ENCODE measurements around the gene ABLIM2. TPM values are rescaled to one million over a fixed set of nuclear protein-coding genes. Genes with fewer than 3 reads are reported as not detected.

ABLIM2 gene
- total and polyA plus RNA-seq, 2 of the 4 experiments (the other 2 are of a cell fraction): under 0.01 to 0.10 TPM

DNA sequence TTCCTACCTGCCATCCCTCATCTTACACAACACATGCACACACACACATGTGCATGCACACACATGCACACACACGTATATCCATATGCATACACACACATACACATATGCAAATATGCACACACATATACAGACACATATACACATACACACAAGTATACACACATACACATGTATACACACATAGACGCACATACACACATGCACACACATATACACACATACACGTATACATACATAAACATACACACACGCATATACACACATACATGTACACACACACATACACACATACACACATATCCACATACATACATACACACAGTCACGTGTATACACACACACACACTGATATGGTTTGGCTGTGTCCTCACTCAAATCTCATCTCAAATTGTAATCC lies 182.0 kb downstream of the ABLIM2 start:
- Histone ChIP-seq H3K9ac (ENCODE audit: low read depth, low read length) (no peak overlapping the region), H3K23ac (ENCODE audit: low read depth, low read length) (no peak overlapping the region)

More for the DNA sequence above, 182.0 kb downstream of the ABLIM2 start:
- dilution Hi-C loops (cut with HindIII; ENCODE audit: low sequenced_read_pairs, unreplicated experiment) (no loop called here), intact Hi-C loops (cut with micrococcal nuclease) (no loop called here), in situ Hi-C loops (cut with MboI; ENCODE audit: low sequenced_read_pairs) (no loop called here)
- CTCF ChIA-PET: no interaction called here
- Histone ChIP-seq H3K18ac (ENCODE audit: low read depth, low read length) (no peak overlapping the region), H3K14ac (replicated peaks; ENCODE audit: low read depth, low read length) (no peak overlapping the region), H3K4ac (ENCODE audit: low read depth, low read length) (no peak overlapping the region), H2AK9ac (replicated peaks; ENCODE audit: low read depth, low read length, poor library complexity) (no peak overlapping the region), H3K4me2 (ENCODE audit: low read depth, low read length) (no peak overlapping the region), H2AFZ (replicated peaks; ENCODE audit: low read length, poor library complexity) (no peak overlapping the region), H2BK20ac (ENCODE audit: low read depth, low read length) (no peak overlapping the region), H3K9me1 (ENCODE audit: insufficient read depth, low read length) (peaks cover 11% of the 10 kb centered on the region), H3K36me3 (ENCODE audit: control insufficient read depth, insufficient read depth, low read length) (no peaks in the 10 kb centered on the region), H3K56ac (ENCODE audit: extremely low read depth, insufficient read depth, low read length) (no peak overlapping the region), H4K91ac (ENCODE audit: insufficient read depth, low read depth, low read length) (no peak overlapping the region), H3K4me1 (ENCODE audit: control insufficient read depth, insufficient read depth, low read length) (peaks cover 32% of the 10 kb centered on the region), H2BK15ac (ENCODE audit: low read depth, low read length) (no peak overlapping the region), H4K8ac (ENCODE audit: low read depth in 2 of 2, low read length in 2 of 2) (no peak overlapping the region), H2AK5ac (ENCODE audit: low read depth, low read length) (no peak overlapping the region), H2BK120ac (ENCODE audit: low read depth, low read length) (no peak overlapping the region), H4K5ac (ENCODE audit: low read depth, low read length) (no peak overlapping the region), H3K79me1 (ENCODE audit: low read depth in 1 of 2, low read length in 2 of 2) (peaks cover 0 to 4% of the 10 kb centered on the region in 2 experiments; a peak in 1 of 4 replicates), H3K27me3 (ENCODE audit: control insufficient read depth, insufficient read depth, low read length) (no peaks in the 10 kb centered on the region), H3K27ac (ENCODE audit: insufficient read depth, low read length) (no peak overlapping the region), H2BK5ac (ENCODE audit: low read depth, low read length, poor library complexity, severe bottlenecking) (no peak overlapping the region), H3K4me3 (ENCODE audit: insufficient read depth, low read depth, low read length) (no peak overlapping the region), H3K9me3 (ENCODE audit: control insufficient read depth, insufficient read depth, low read length) (no peaks in the 10 kb centered on the region), H4K20me1 (ENCODE audit: insufficient read depth, low read length) (peaks cover 4% of the 10 kb centered on the region; the same call in 1 of the 2 replicates)
- POLR2A ChIA-PET (ENCODE audit: unreplicated experiment): no interaction called here
- ATAC-seq (ENCODE audit: low read depth): no peak
- no peak for TF ChIP-seq USF2 (IDR thresholded peaks at IDR 0.05; ENCODE audit: low read depth, low read length)
- no peak for TF ChIP-seq CHD1 (IDR thresholded peaks at IDR 0.05; ENCODE audit: low read depth, low read length)
- no peak for TF ChIP-seq FOS (IDR thresholded peaks at IDR 0.05; ENCODE audit: low read depth, low read length)
- TF ChIP-seq MXI1 (IDR thresholded peaks at IDR 0.05; ENCODE audit: borderline replicate concordance, low read depth, low read length): no peak
- no peak for TF ChIP-seq NFE2L2 (IDR thresholded peaks at IDR 0.05; ENCODE audit: low read depth, low read length)
- no peak for TF ChIP-seq MAFK (IDR thresholded peaks at IDR 0.05; ENCODE audit: low read depth, low read length)
- no peak for TF ChIP-seq BHLHE40 (IDR thresholded peaks at IDR 0.05; ENCODE audit: low read depth, low read length)
- TF ChIP-seq RAD21 (IDR thresholded peaks at IDR 0.05; ENCODE audit: low read length): no peak
- no peak for TF ChIP-seq CTCF (conservative IDR thresholded peaks at IDR 0.05; ENCODE audit: low read depth, low read length)
- TF ChIP-seq CEBPB (IDR thresholded peaks at IDR 0.05; ENCODE audit: low read depth, low read length): no peak
- no peak for TF ChIP-seq POLR2A (IDR thresholded peaks at IDR 0.05; ENCODE audit: low read depth, low read length)
- no peak for TF ChIP-seq SMC3 (IDR thresholded peaks at IDR 0.05; ENCODE audit: low read depth, low read length)
- TF ChIP-seq RFX5 (IDR thresholded peaks at IDR 0.05; ENCODE audit: low read depth, low read length): no peak
- TF ChIP-seq RCOR1 (IDR thresholded peaks at IDR 0.05; ENCODE audit: insufficient replicate concordance, low read length): no peak
- TF ChIP-seq MAZ (IDR thresholded peaks at IDR 0.05; ENCODE audit: borderline replicate concordance, low read depth, low read length): no peak
- TF ChIP-seq, protein P1, sequence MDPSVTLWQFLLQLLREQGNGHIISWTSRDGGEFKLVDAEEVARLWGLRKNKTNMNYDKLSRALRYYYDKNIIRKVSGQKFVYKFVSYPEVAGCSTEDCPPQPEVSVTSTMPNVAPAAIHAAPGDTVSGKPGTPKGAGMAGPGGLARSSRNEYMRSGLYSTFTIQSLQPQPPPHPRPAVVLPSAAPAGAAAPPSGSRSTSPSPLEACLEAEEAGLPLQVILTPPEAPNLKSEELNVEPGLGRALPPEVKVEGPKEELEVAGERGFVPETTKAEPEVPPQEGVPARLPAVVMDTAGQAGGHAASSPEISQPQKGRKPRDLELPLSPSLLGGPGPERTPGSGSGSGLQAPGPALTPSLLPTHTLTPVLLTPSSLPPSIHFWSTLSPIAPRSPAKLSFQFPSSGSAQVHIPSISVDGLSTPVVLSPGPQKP (IDR thresholded peaks at IDR 0.05; ENCODE audit: borderline replicate concordance, low read depth, low read length): no peak
- WGBS, 2 experiments (ENCODE audit: extremely low coverage in 2 of 2, insufficient read length in 1 of 2): 100% methylated on average over 4 of the region's 5 CpGs; no CpG with 5 or more reads in 1 of the 2 experiments
- DNase-seq: no peak
- BruUV-seq (replicated peaks): no TSS peak
